ENCODE data around the gene CTLA4.

- no peak for TF ChIP-seq CTCF (IDR thresholded peaks at IDR 0.05)
- no peak for TF ChIP-seq POLR2AphosphoS5 (IDR thresholded peaks at IDR 0.05)
Observed at GRCh38 chr2:203900253-203900652, 32.7 kb downstream of the CTLA4 start.
